Amygdala (tissue), 56 donors: ENCODE results near the gene KCNIP2.
"Not testable (repeated sequence)": the region's sequence is repeated elsewhere in the genome, so short reads cannot be mapped to it uniquely, and the experiment has no call there.

Experiments
- DNase-seq, 56 donors: peaks; one replicate each; lab custom pipeline; 2025; lab: John Stamatoyannopoulos, UW

Gene KCNIP2

GRCh38 chr10:101789231-101789630 lies 54.4 kb downstream of the KCNIP2 start:
- DNase-seq = not testable (repeated sequence)

GRCh38 chr10:101785801-101786200 lies 57.8 kb downstream of the KCNIP2 start:
- no peak for DNase-seq

- no peak for DNase-seq
Measured at GRCh38 chr10:101784558-101784957, 59.0 kb downstream of the KCNIP2 start.

- DNase-seq = no peak
Measured at GRCh38 chr10:101783736-101784118, 59.9 kb downstream of the KCNIP2 start.

- DNase-seq = peak in 55 of 56 donors; percentile 8 to 84 (median 58)
Measured at GRCh38 chr10:101782811-101783735, 60.5 kb downstream of the KCNIP2 start, which contains the start of gene NPM3. Gene NPM3 (minus strand): TSS chr10:101783446. CDS start chr10:101783390, 56 bp downstream.

- DNase-seq = no peak
Measured at GRCh38 chr10:101781984-101782810, 61.4 kb downstream of the KCNIP2 start.

GRCh38 chr10:101781655-101781983 lies 62.0 kb downstream of the KCNIP2 start:
- DNase-seq = no peak

- DNase-seq = peak in 42 of 56 donors; percentile 8 to 73 (median 30)
Measured at GRCh38 chr10:101780818-101781654, 62.6 kb downstream of the KCNIP2 start.

- no peak for DNase-seq
Measured at GRCh38 chr10:101780187-101780817, 63.3 kb downstream of the KCNIP2 start.

- peak in 46 of 56 donors; percentile 8 to 84 (median 41) for DNase-seq
Measured at GRCh38 chr10:101779544-101780186, 63.9 kb downstream of the KCNIP2 start.

GRCh38 chr10:101778781-101779543 lies 64.6 kb downstream of the KCNIP2 start:
- no peak for DNase-seq

- no peak for DNase-seq
Measured at GRCh38 chr10:101778151-101778780, 65.3 kb downstream of the KCNIP2 start.

- no peak for DNase-seq
Measured at GRCh38 chr10:101777619-101778145, 65.9 kb downstream of the KCNIP2 start.

GRCh38 chr10:101776161-101776817 lies 67.3 kb downstream of the KCNIP2 start:
- no peak for DNase-seq
